Stimulated activated CD8-positive, alpha-beta memory T cell treated with anti-CD3 and anti-CD28 coated beads, Interleukin-7, amount 100 ng/mL, for 4 hours (primary cell): ENCODE data around the gene DNAAF9.
"Not testable (repeated sequence)": the region's sequence is repeated elsewhere in the genome, so short reads cannot be mapped to it uniquely, and the experiment has no call there.

Experiments
- DNase-seq, 2 donors: peaks; one replicate each; pipeline ENCODE4 v3.0.0-alpha.2; 2020; ENCODE audit warnings: low read depth in 2 of 2

Gene DNAAF9

GRCh38 chr20:3407040-3407770, at the start of gene DNAAF9:
TSS of gene DNAAF9 (minus strand) at chr20:3407669. CDS start at chr20:3407557, 112 bp downstream.
- peak; percentile 17 to 52 for DNase-seq

GRCh38 chr20:3456648-3457047, 49.2 kb upstream of the DNAAF9 start:
- no peak for DNase-seq

GRCh38 chr20:3454831-3455230, 47.4 kb upstream of the DNAAF9 start:
- no peak for DNase-seq

GRCh38 chr20:3452690-3453089, 45.2 kb upstream of the DNAAF9 start:
- no peak for DNase-seq

GRCh38 chr20:3452136-3452535, 44.7 kb upstream of the DNAAF9 start:
- DNase-seq: no peak

- no peak for DNase-seq
Observed at GRCh38 chr20:3449319-3449718, 41.9 kb upstream of the DNAAF9 start.

GRCh38 chr20:3447321-3447720, 39.9 kb upstream of the DNAAF9 start:
- DNase-seq: no peak

GRCh38 chr20:3446779-3447178, 39.3 kb upstream of the DNAAF9 start:
- no peak for DNase-seq

- no peak for DNase-seq
Observed at GRCh38 chr20:3436864-3437574, 29.6 kb upstream of the DNAAF9 start.

- no peak for DNase-seq
Observed at GRCh38 chr20:3434232-3434631, 26.8 kb upstream of the DNAAF9 start.

- no peak for DNase-seq
Observed at GRCh38 chr20:3433744-3434143, 26.3 kb upstream of the DNAAF9 start.

- DNase-seq: no peak
Observed at GRCh38 chr20:3432844-3433243, 25.4 kb upstream of the DNAAF9 start.

GRCh38 chr20:3431109-3431508, 23.6 kb upstream of the DNAAF9 start:
- no peak for DNase-seq

- DNase-seq: no peak
Observed at GRCh38 chr20:3430376-3431069, 23.1 kb upstream of the DNAAF9 start.

GRCh38 chr20:3426766-3427165, 19.3 kb upstream of the DNAAF9 start:
- not testable (repeated sequence) for DNase-seq

GRCh38 chr20:3423126-3423525, 15.7 kb upstream of the DNAAF9 start:
- no peak for DNase-seq

- no peak for DNase-seq
Observed at GRCh38 chr20:3421985-3422384, 14.5 kb upstream of the DNAAF9 start.

- DNase-seq: peak in 1 of 2 donors; percentile 5
Observed at GRCh38 chr20:3420211-3420707, 12.8 kb upstream of the DNAAF9 start.

GRCh38 chr20:3418161-3418560, 10.7 kb upstream of the DNAAF9 start:
- not testable (repeated sequence) for DNase-seq

GRCh38 chr20:3414122-3414521, 6.7 kb upstream of the DNAAF9 start:
- no peak for DNase-seq

GRCh38 chr20:3413393-3413889, 6.0 kb upstream of the DNAAF9 start:
- DNase-seq: no peak
